Epidermal melanocyte (primary cell): ENCODE measurements around the gene DNAJC4.

ENCODE experiments used
- DNase-seq: peaks from one replicate; pipeline ENCODE4 v3.0.0; 2011; ENCODE audit warnings: low spot score; ENCODE audit not compliant: insufficient read length

The DNAJC4 gene

GRCh38 chr11:64258356-64258755, 28.0 kb downstream of the DNAJC4 start:
- DNase-seq, result no peak

GRCh38 chr11:64258946-64259532, 28.7 kb downstream of the DNAJC4 start:
- DNase-seq, result no peak

- DNase-seq, result no peak
Measured at GRCh38 chr11:64259533-64260067, 29.3 kb downstream of the DNAJC4 start.

DNA sequence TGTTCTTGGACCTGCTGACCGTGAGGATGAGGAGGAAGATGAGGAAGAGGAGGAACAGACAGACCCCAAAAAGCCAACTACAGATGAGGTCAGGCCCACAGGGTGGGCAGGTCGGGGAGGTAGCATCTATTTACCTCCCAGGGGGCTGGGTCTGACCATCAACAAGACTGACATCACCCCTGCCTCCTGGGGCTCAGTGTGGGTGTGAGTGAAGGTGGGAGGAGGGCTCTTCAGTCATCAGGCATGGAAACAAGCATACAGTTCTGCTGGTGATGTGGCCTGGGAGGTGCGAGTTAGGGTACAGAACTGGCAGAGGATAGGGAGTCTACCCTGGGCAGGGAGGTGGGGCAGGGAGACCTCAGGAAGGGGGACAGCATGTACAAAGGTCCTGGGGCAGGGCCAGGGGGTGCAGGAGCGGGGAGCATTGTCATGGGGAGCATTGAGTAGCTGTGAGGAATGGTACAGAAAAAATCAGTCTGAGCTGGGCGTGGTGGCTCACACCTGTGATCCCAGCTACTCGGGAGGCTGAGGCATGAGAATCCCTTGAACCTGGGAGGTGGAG, 29.9 kb downstream of the DNAJC4 start:
- DNase-seq, result no peak

GRCh38 chr11:64261556-64262080, 31.3 kb downstream of the DNAJC4 start:
- DNase-seq, result no peak

DNA sequence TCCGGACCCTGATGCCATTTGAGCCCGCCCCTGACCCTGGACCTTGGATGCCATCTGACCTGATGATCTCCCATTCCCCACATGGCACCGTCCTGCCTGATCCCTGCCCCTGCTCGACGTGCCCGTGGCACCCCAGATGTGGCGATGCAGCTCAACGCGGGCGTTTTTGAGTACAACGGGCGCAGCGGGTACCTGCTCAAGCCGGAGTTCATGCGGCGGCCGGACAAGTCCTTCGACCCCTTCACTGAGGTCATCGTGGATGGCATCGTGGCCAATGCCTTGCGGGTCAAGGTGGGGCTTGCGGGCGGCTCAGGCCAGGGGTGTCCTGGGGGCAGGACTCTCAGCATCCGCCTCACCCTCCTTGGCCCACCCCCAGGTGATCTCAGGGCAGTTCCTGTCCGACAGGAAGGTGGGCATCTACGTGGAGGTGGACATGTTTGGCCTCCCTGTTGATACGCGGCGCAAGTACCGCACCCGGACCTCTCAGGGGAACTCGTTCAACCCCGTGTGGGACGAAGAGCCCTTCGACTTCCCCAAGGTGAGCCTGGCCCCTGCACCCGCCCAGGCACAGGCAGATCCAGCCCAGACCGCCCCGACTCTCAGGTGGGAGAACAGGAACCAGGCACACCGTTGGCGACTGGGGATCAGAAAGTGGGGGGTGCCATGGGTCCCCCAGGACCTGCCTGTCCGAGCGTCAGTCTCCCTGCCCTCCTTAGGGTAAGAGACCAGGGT, 32.1 kb downstream of the DNAJC4 start:
- no peak for DNase-seq

GRCh38 chr11:64263021-64263946, 32.9 kb downstream of the DNAJC4 start:
- DNase-seq, result no peak

- DNase-seq, result no peak
Measured at GRCh38 chr11:64263947-64264317, 33.6 kb downstream of the DNAJC4 start.

GRCh38 chr11:64264371-64264852, 34.1 kb downstream of the DNAJC4 start:
- no peak for DNase-seq

- DNase-seq, result no peak
Measured at GRCh38 chr11:64265176-64266160, 35.1 kb downstream of the DNAJC4 start.

- DNase-seq, result no peak
Measured at GRCh38 chr11:64266339-64266738, 36.0 kb downstream of the DNAJC4 start.

DNA sequence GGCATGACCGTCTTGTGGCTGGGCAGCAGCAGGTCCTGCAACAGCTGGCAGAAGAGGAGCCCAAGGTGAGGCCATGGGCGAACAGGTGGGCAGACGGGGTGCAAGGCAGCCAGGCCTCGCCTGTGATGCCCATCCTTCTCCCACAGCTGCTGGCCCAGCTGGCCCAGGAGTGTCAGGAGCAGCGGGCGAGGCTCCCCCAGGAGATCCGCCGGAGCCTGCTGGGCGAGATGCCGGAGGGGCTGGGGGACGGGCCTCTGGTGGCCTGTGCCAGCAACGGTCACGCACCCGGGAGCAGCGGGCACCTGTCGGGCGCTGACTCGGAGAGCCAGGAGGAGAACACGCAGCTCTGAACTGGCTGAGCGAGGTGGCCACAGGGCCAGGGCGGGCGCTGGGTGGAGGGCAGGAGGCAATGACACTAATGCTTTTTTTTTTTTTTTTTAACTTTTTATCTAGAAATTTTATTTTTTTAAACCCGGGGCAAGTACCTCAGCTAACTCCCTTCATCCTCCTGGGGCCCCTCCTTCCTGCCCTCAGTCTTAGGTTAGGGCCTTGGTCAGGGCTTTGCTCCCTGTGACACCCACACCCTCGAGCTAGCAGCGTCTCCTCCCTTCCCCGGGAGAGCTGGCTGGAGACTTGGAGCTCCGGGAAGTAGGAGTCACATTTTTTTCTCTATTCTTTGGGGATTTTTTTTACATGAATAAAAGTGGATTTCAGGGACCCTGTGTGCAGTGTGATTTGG, 37.0 kb downstream of the DNAJC4 start:
- no peak for DNase-seq

DNA sequence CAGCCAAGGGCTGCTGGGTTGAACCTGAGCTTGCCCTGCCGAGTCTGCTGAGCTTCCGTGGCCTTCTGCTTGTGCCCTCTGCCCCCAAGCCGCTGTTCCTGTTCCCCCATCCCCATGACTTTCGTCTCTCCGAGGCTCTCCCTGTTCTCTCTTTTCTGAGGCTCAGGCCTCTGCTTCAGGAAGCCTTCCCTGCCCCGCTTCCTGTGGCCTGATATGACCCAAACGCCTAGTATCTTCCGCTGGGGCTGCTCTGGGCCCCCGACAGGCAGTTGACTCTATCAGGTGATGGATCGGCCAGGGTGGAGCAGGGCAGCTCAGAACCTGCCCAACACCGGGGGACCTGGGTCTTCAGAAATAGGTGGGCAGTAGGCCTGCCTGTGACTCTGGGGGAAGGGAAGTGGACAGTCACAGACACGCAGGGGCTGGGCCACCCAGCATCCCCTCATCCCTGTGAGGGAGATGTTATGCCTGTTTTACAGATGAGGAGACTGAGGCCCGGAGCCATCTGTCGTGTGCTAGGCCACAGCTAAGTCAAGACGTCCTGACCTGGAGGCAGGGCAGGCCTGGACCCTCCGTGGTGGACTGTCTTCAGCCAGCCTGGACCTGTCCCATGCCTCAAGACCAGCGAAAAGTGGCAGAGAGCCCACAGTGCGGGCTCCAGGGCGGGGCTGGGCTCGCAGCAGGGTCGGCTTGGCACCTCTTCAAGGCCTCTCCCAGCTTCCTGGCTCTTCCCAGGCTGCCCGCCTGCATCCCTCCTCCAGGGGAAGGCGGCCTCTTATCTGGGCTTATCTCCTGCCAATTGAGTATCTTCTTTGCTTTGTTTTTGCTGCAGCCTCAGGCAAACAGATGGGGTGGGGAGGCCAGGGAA, 37.9 kb downstream of the DNAJC4 start:
- no peak for DNase-seq

GRCh38 chr11:64268893-64269539, 38.7 kb downstream of the DNAJC4 start:
- no peak for DNase-seq

GRCh38 chr11:64269540-64270220, 39.3 kb downstream of the DNAJC4 start:
- peak; percentile 78 for DNase-seq

GRCh38 chr11:64275031-64275800, 44.9 kb downstream of the DNAJC4 start:
- no peak for DNase-seq
